Measurements from ENCODE around the gene BICDL2. TPM values are rescaled to one million over a fixed set of nuclear protein-coding genes. Genes with fewer than 3 reads are reported as not detected.
A peak's percentile ranks its signal among the peaks of the same experiment; 100 is the strongest.

The BICDL2 gene
- total RNA-seq, 1 experiment from 2014 or later: not detected

- Histone ChIP-seq H4K20me1 (ENCODE audit: insufficient read depth, low read depth, low read length) (0 out of 2 replicates have a peak, but pooled peaks cover 8% of the 10 kb centered on the region), H3K9ac (ENCODE audit: low read length) (no peak overlapping the region), H3K4me1 (ENCODE audit: low read length) (peaks cover 33% of the 10 kb centered on the region), H3K27me3 (ENCODE audit: low read length) (no peaks in the 10 kb centered on the region), H3K9me2 (replicated peaks; ENCODE audit: insufficient read depth, low read length) (no peaks in the 10 kb centered on the region), H3K9me3 (ENCODE audit: low read length) (no peaks in the 10 kb centered on the region), H3K27ac (ENCODE audit: low read length) (no peak overlapping the region), H3K79me2 (ENCODE audit: low read length) (peaks cover 4% of the 10 kb centered on the region), H3K4me2 (ENCODE audit: low read depth, low read length, poor library complexity, severe bottlenecking) (no peak overlapping the region), H3K4me3 (ENCODE audit: low read length) (no peak overlapping the region), H2AFZ (ENCODE audit: low read length) (no peak overlapping the region), H3K36me3 (ENCODE audit: insufficient read depth, low read length) (no peaks in the 10 kb centered on the region; the same call in 1 of the 2 replicates)
- DNase-seq: no peak
These were observed 9.9 kb downstream of the BICDL2 start for GRCh38 chr16:3026609-3027488.

GRCh38 chr16:3026003-3026378 lies 10.8 kb downstream of the BICDL2 start:
- Histone ChIP-seq H2AFZ (ENCODE audit: low read length) (no peak overlapping the region), H3K27ac (ENCODE audit: low read length) (no peak overlapping the region), H3K36me3 (ENCODE audit: insufficient read depth, low read length) (no peaks in the 10 kb centered on the region; the same call in 1 of the 2 replicates), H3K4me1 (ENCODE audit: low read length) (peaks cover 40% of the 10 kb centered on the region), H3K79me2 (ENCODE audit: low read length) (peaks cover 4% of the 10 kb centered on the region), H3K4me2 (ENCODE audit: low read depth, low read length, poor library complexity, severe bottlenecking) (no peak overlapping the region), H3K9me2 (replicated peaks; ENCODE audit: insufficient read depth, low read length) (no peaks in the 10 kb centered on the region), H3K27me3 (ENCODE audit: low read length) (no peaks in the 10 kb centered on the region), H3K9ac (ENCODE audit: low read length) (no peak overlapping the region), H3K9me3 (ENCODE audit: low read length) (no peaks in the 10 kb centered on the region), H3K4me3 (ENCODE audit: low read length) (no peak overlapping the region), H4K20me1 (ENCODE audit: insufficient read depth, low read depth, low read length) (0 out of 2 replicates have a peak, but pooled peaks cover 3% of the 10 kb centered on the region)
- DNase-seq: no peak

GRCh38 chr16:3025032-3026002 lies 11.4 kb downstream of the BICDL2 start:
- H3K9ac ChIP-seq (ENCODE audit: low read length): no peak overlapping the region; the same call in 1 of the 2 replicates
- H3K4me2 ChIP-seq (ENCODE audit: low read depth, low read length, poor library complexity, severe bottlenecking): peak overlapping the region; percentile 82
- no peak overlapping the region for H2AFZ ChIP-seq (ENCODE audit: low read length)
- no peak overlapping the region for H3K27ac ChIP-seq (ENCODE audit: low read length)
- no peak for DNase-seq
- H3K9me3 ChIP-seq (ENCODE audit: low read length): no peaks in the 10 kb centered on the region
- peaks cover 47% of the 10 kb centered on the region for H3K4me1 ChIP-seq (ENCODE audit: low read length)
- H3K9me2 ChIP-seq (replicated peaks; ENCODE audit: insufficient read depth, low read length): no peaks in the 10 kb centered on the region
- no peak overlapping the region for H3K4me3 ChIP-seq (ENCODE audit: low read length)
- no peaks in the 10 kb centered on the region for H3K27me3 ChIP-seq (ENCODE audit: low read length)
- peaks cover 4% of the 10 kb centered on the region for H3K79me2 ChIP-seq (ENCODE audit: low read length)
- no peaks in the 10 kb centered on the region; the same call in 1 of the 2 replicates for H3K36me3 ChIP-seq (ENCODE audit: insufficient read depth, low read length)
- H4K20me1 ChIP-seq (ENCODE audit: insufficient read depth, low read depth, low read length): 0 out of 2 replicates have a peak, but pooled peaks cover 3% of the 10 kb centered on the region

GRCh38 chr16:3023669-3024478 lies 12.9 kb downstream of the BICDL2 start, which contains the start of the genes HCFC1R1 and THOC6:
TSS of gene HCFC1R1 (minus strand) at chr16:3023942. CDS start at chr16:3023941, 1 bp downstream.
TSS of gene THOC6 (plus strand) at chr16:3024035. CDS start at chr16:3024327, 292 bp downstream.
- Histone ChIP-seq H3K4me2 (ENCODE audit: low read depth, low read length, poor library complexity, severe bottlenecking) (peak within 1 kb of the TSS; percentile 82), H3K36me3 (ENCODE audit: insufficient read depth, low read length) (no peaks in the 10 kb centered on the region; the same call in 1 of the 2 replicates), H3K27me3 (ENCODE audit: low read length) (no peaks in the 10 kb centered on the region), H3K9ac (ENCODE audit: low read length) (peak within 1 kb of the TSS; percentile 78), H4K20me1 (ENCODE audit: insufficient read depth, low read depth, low read length) (0 out of 2 replicates have a peak, but pooled peaks cover 3% of the 10 kb centered on the region), H3K4me3 (ENCODE audit: low read length) (peak within 1 kb of the TSS; percentile 70), H2AFZ (ENCODE audit: low read length) (peak within 1 kb of the TSS; percentile 63; the same call in 1 of the 2 replicates), H3K9me3 (ENCODE audit: low read length) (no peaks in the 10 kb centered on the region), H3K79me2 (ENCODE audit: low read length) (peaks cover 4% of the 10 kb centered on the region), H3K9me2 (replicated peaks; ENCODE audit: insufficient read depth, low read length) (no peaks in the 10 kb centered on the region), H3K27ac (ENCODE audit: low read length) (peak within 1 kb of the TSS; percentile 66), H3K4me1 (ENCODE audit: low read length) (peaks cover 50% of the 10 kb centered on the region)
- DNase-seq: peak; percentile 99

- Histone ChIP-seq H3K27ac (ENCODE audit: low read length) (peak overlapping the region; percentile 66), H3K4me3 (ENCODE audit: low read length) (peak overlapping the region; percentile 70), H3K79me2 (ENCODE audit: low read length) (peaks cover 4% of the 10 kb centered on the region), H3K4me2 (ENCODE audit: low read depth, low read length, poor library complexity, severe bottlenecking) (peak overlapping the region; percentile 82), H3K36me3 (ENCODE audit: insufficient read depth, low read length) (no peaks in the 10 kb centered on the region; the same call in 1 of the 2 replicates), H3K9ac (ENCODE audit: low read length) (peak overlapping the region; percentile 78), H2AFZ (ENCODE audit: low read length) (peak overlapping the region; percentile 63; the same call in 1 of the 2 replicates), H4K20me1 (ENCODE audit: insufficient read depth, low read depth, low read length) (0 out of 2 replicates have a peak, but pooled peaks cover 3% of the 10 kb centered on the region), H3K9me3 (ENCODE audit: low read length) (no peaks in the 10 kb centered on the region), H3K4me1 (ENCODE audit: low read length) (peaks cover 50% of the 10 kb centered on the region), H3K9me2 (replicated peaks; ENCODE audit: insufficient read depth, low read length) (no peaks in the 10 kb centered on the region), H3K27me3 (ENCODE audit: low read length) (no peaks in the 10 kb centered on the region)
- DNase-seq: no peak
These were observed 13.4 kb downstream of the BICDL2 start for GRCh38 chr16:3023415-3023668.

- Histone ChIP-seq H4K20me1 (ENCODE audit: insufficient read depth, low read depth, low read length) (0 out of 2 replicates have a peak, but pooled peaks cover 3% of the 10 kb centered on the region), H3K36me3 (ENCODE audit: insufficient read depth, low read length) (no peaks in the 10 kb centered on the region; the same call in 1 of the 2 replicates), H3K79me2 (ENCODE audit: low read length) (peaks cover 4% of the 10 kb centered on the region), H3K4me3 (ENCODE audit: low read length) (peak overlapping the region; percentile 70), H3K27ac (ENCODE audit: low read length) (peak overlapping the region; percentile 66), H3K9me2 (replicated peaks; ENCODE audit: insufficient read depth, low read length) (no peaks in the 10 kb centered on the region), H2AFZ (ENCODE audit: low read length) (no peak overlapping the region), H3K9ac (ENCODE audit: low read length) (peak overlapping the region; percentile 78), H3K4me1 (ENCODE audit: low read length) (peaks cover 48% of the 10 kb centered on the region), H3K4me2 (ENCODE audit: low read depth, low read length, poor library complexity, severe bottlenecking) (peak overlapping the region; percentile 82), H3K9me3 (ENCODE audit: low read length) (no peaks in the 10 kb centered on the region), H3K27me3 (ENCODE audit: low read length) (no peaks in the 10 kb centered on the region)
- peak; percentile 83 for DNase-seq
These were observed 13.9 kb downstream of the BICDL2 start for GRCh38 chr16:3022684-3023414.

- peak; percentile 62 for DNase-seq
- H3K27ac ChIP-seq (ENCODE audit: low read length): peak overlapping the region; percentile 55
- peaks cover 42% of the 10 kb centered on the region for H3K4me1 ChIP-seq (ENCODE audit: low read length)
- H2AFZ ChIP-seq (ENCODE audit: low read length): no peak overlapping the region
- no peaks in the 10 kb centered on the region; the same call in 1 of the 2 replicates for H3K36me3 ChIP-seq (ENCODE audit: insufficient read depth, low read length)
- 0 out of 2 replicates have a peak, but pooled peaks cover 3% of the 10 kb centered on the region for H4K20me1 ChIP-seq (ENCODE audit: insufficient read depth, low read depth, low read length)
- no peaks in the 10 kb centered on the region for H3K9me2 ChIP-seq (replicated peaks; ENCODE audit: insufficient read depth, low read length)
- peaks cover 4% of the 10 kb centered on the region for H3K79me2 ChIP-seq (ENCODE audit: low read length)
- H3K9me3 ChIP-seq (ENCODE audit: low read length): no peaks in the 10 kb centered on the region
- no peaks in the 10 kb centered on the region for H3K27me3 ChIP-seq (ENCODE audit: low read length)
- H3K4me3 ChIP-seq (ENCODE audit: low read length): peak overlapping the region; percentile 70
- peak overlapping the region; percentile 82 for H3K4me2 ChIP-seq (ENCODE audit: low read depth, low read length, poor library complexity, severe bottlenecking)
- H3K9ac ChIP-seq (ENCODE audit: low read length): peak overlapping the region; percentile 78
These were observed 14.5 kb downstream of the BICDL2 start for GRCh38 chr16:3022208-3022683.

All from Karpas-422 (cell line).